HG02981 (cell line): ENCODE data around the gene MEF2D.

Experiments used
- ATAC-seq: cut with Tn5 transposase; IDR thresholded peaks from one replicate; pipeline ENCODE4 v1.9.1; 2021; ENCODE audit warnings: mild to moderate bottlenecking, moderate library complexity; ENCODE audit not compliant: unreplicated experiment

MEF2D gene

GRCh38 chr1:156471496-156472490, 28.8 kb downstream of the MEF2D start:
- no peak for ATAC-seq

- no peak for ATAC-seq
These were observed 30.1 kb downstream of the MEF2D start for GRCh38 chr1:156470473-156470872.

GRCh38 chr1:156468693-156469345, 31.8 kb downstream of the MEF2D start:
- ATAC-seq = no peak

- no peak for ATAC-seq
These were observed 32.7 kb downstream of the MEF2D start for GRCh38 chr1:156467906-156468305.

GRCh38 chr1:156467385-156467784, 33.2 kb downstream of the MEF2D start:
- ATAC-seq = no peak

GRCh38 chr1:156465747-156466365, 34.7 kb downstream of the MEF2D start:
- no peak for ATAC-seq

- ATAC-seq = no peak
These were observed 35.6 kb downstream of the MEF2D start for GRCh38 chr1:156464825-156465452.

- no peak for ATAC-seq
These were observed 36.2 kb downstream of the MEF2D start for GRCh38 chr1:156464335-156464734.

- no peak for ATAC-seq
These were observed 36.7 kb downstream of the MEF2D start for GRCh38 chr1:156463874-156464273.

- ATAC-seq = no peak
These were observed 37.4 kb downstream of the MEF2D start for GRCh38 chr1:156462954-156463795.

GRCh38 chr1:156461781-156462647, 38.6 kb downstream of the MEF2D start:
- ATAC-seq = no peak

GRCh38 chr1:156461109-156461508, 39.5 kb downstream of the MEF2D start:
- ATAC-seq = no peak

- no peak for ATAC-seq
These were observed 40.0 kb downstream of the MEF2D start for GRCh38 chr1:156460525-156460924.

GRCh38 chr1:156458181-156458503, 42.4 kb downstream of the MEF2D start:
- ATAC-seq = no peak

- ATAC-seq = peak; percentile 76
These were observed 43.7 kb downstream of the MEF2D start for GRCh38 chr1:156456625-156457465.

GRCh38 chr1:156455362-156455761, 45.2 kb downstream of the MEF2D start:
- ATAC-seq = no peak

- no peak for ATAC-seq
These were observed 47.7 kb downstream of the MEF2D start for GRCh38 chr1:156452907-156453306.

GRCh38 chr1:156451505-156452160, 48.9 kb downstream of the MEF2D start:
- no peak for ATAC-seq
